Stimulated activated naive B cell treated with anti-CD40 and anti-IgM and Interleukin-4, amounts not matched to agents 10 μg/mL and 1 μg/mL and 100 μg/mL, for 72 hours (primary cell): ENCODE results near the gene CELF2.

Source experiments
- ATAC-seq, 2 donors: fragments of 150-1000 bp; cut with Tn5 transposase; replicated peaks; 2 replicates each; pipeline ENCODE4 v1.10.0; 2021; ENCODE audit warnings: moderate library complexity in 1 of 2
- DNase-seq: peaks from one replicate; pipeline ENCODE4 v3.0.0; 2021
- H3K27ac Mint-ChIP-seq: one replicate; pipeline ENCODE4 v1.8.0; 2022; ENCODE audit warnings: mild to moderate bottlenecking, mixed read lengths
- H3K27me3 Mint-ChIP-seq, 2 donors: one replicate each; pipeline ENCODE4 v1.8.0; 2022; ENCODE audit warnings: mixed read lengths in 2 of 2
- H3K36me3 Mint-ChIP-seq, 2 donors: one replicate each; pipeline ENCODE4 v1.8.0; 2022; ENCODE audit warnings: mixed read lengths in 2 of 2, mild to moderate bottlenecking in 1 of 2
- H3K4me1 Mint-ChIP-seq, 2 donors: one replicate each; pipeline ENCODE4 v1.8.0; 2022; ENCODE audit warnings: mixed read lengths in 2 of 2, mild to moderate bottlenecking in 1 of 2
- H3K4me3 Mint-ChIP-seq, 2 donors: one replicate each; pipeline ENCODE4 v1.8.0; 2022; ENCODE audit warnings: mild to moderate bottlenecking in 2 of 2, mixed read lengths in 2 of 2, moderate library complexity in 1 of 2
- H3K9me3 Mint-ChIP-seq, 2 donors: one replicate each; pipeline ENCODE4 v1.8.0; 2022; ENCODE audit warnings: mixed read lengths in 2 of 2, mild to moderate bottlenecking in 1 of 2

Gene CELF2

GRCh38 chr10:11261143-11261542 lies 243.5 kb downstream of the CELF2 start:
- peak overlapping the region in 1 of 2 donors; percentile 39 for H3K4me3 Mint-ChIP-seq
- H3K4me1 Mint-ChIP-seq = peaks cover 61 to 96% of the 10 kb centered on the region in 2 donors
- H3K27ac Mint-ChIP-seq = peak overlapping the region; percentile 91
- no peaks in the 10 kb centered on the region for H3K9me3 Mint-ChIP-seq
- no peak for DNase-seq
- ATAC-seq = no peak
- no peaks in the 10 kb centered on the region for H3K27me3 Mint-ChIP-seq
- H3K36me3 Mint-ChIP-seq = peaks cover 54 to 87% of the 10 kb centered on the region in 2 donors

- H3K4me1 Mint-ChIP-seq = peaks cover 62 to 96% of the 10 kb centered on the region in 2 donors
- no peaks in the 10 kb centered on the region for H3K9me3 Mint-ChIP-seq
- H3K27me3 Mint-ChIP-seq = no peaks in the 10 kb centered on the region
- ATAC-seq (peak in 1 of 2 donors; percentile 26), DNase-seq (no peak)
- peak overlapping the region; percentile 10 to 39 for H3K4me3 Mint-ChIP-seq
- peaks cover 55 to 87% of the 10 kb centered on the region in 2 donors for H3K36me3 Mint-ChIP-seq
- H3K27ac Mint-ChIP-seq = peak overlapping the region; percentile 91
Measured at GRCh38 chr10:11261687-11262493, 244.2 kb downstream of the CELF2 start.

DNA sequence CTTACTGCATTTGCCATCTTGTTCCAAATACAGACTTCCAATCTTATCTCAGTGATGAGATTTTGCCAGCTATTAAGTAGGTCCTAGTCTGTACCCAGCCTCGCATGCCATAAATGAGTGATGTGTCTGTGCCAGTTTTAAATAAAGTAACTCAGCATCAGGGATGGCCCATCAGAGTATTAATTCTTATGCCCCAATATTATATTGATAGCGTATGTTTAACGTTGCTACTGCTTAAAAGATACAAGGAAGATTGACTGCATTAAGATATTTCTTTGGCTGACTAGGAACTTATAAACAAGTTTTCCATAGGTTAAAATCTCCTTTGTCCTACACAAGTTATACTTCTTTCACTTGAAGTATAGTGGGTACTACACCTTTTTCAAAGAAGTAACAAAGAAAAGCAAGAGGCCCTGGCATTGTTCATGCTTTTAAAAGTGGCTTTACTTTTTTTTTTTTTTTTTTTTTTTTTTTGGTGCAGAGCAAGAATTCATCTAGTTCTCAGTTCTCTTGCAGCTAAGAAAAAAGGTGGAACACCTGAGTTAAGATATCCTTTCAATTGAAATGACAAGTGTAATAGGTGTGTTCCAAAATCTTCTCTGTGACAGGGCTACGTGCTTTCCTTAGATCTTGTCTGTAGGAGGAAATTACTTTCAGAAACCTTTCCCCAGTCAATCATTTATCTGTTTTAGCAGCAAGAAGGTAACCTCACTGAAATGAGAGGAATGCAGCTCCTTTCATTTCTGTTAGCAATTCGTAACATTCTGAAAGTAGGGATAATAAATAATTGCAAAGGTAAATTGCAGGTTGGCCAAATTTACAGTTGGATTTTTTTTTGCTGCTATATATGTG lies 245.0 kb downstream of the CELF2 start:
- H3K36me3 Mint-ChIP-seq = peaks cover 55 to 87% of the 10 kb centered on the region in 2 donors
- no peak for ATAC-seq
- H3K9me3 Mint-ChIP-seq = no peaks in the 10 kb centered on the region
- no peak for DNase-seq
- no peak overlapping the region for H3K4me3 Mint-ChIP-seq
- peaks cover 59 to 96% of the 10 kb centered on the region in 2 donors for H3K4me1 Mint-ChIP-seq
- H3K27ac Mint-ChIP-seq = peak overlapping the region; percentile 91
- no peaks in the 10 kb centered on the region for H3K27me3 Mint-ChIP-seq

- Mint-ChIP-seq H3K27ac (peak overlapping the region; percentile 47), H3K4me3 (no peak overlapping the region), H3K4me1 (peaks cover 55 to 94% of the 10 kb centered on the region in 2 donors), H3K36me3 (peaks cover 48 to 82% of the 10 kb centered on the region in 2 donors), H3K9me3 (no peaks in the 10 kb centered on the region), H3K27me3 (no peaks in the 10 kb centered on the region)
- ATAC-seq (peak; percentile 35 to 52), DNase-seq (no peak)
Measured at GRCh38 chr10:11263767-11264166, 246.1 kb downstream of the CELF2 start.

- H3K9me3 Mint-ChIP-seq = no peaks in the 10 kb centered on the region
- H3K27ac Mint-ChIP-seq = peak overlapping the region; percentile 42
- H3K27me3 Mint-ChIP-seq = no peaks in the 10 kb centered on the region
- no peak overlapping the region for H3K4me3 Mint-ChIP-seq
- ATAC-seq (no peak), DNase-seq (no peak)
- peaks cover 55 to 94% of the 10 kb centered on the region in 2 donors for H3K4me1 Mint-ChIP-seq
- peaks cover 49 to 81% of the 10 kb centered on the region in 2 donors for H3K36me3 Mint-ChIP-seq
Measured at GRCh38 chr10:11264296-11265048, 246.8 kb downstream of the CELF2 start.

DNA sequence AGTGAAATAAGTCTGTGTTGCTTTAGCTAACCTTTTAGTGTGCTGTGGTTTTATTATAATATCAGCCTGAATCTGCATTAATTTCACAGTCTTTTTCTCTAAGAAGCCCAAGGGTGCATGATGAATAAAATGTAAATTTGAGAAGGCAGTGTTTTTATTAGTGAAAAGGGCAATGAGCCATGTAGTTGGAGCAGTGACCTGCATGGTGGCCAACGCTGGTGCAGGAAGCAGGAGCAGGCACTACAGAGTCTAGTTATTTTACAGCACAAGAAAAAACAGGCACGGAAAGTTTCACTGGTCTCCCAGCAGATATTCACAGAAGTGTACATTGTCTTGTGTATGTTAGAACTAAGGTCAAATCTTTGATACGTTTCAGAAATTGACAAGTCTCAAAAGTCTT lies 247.8 kb downstream of the CELF2 start:
- Mint-ChIP-seq H3K27me3 (no peaks in the 10 kb centered on the region), H3K36me3 (peaks cover 53 to 81% of the 10 kb centered on the region in 2 donors), H3K27ac (peak overlapping the region; percentile 37), H3K4me3 (peak overlapping the region; percentile 25 to 56), H3K9me3 (peaks cover 0 to 5% of the 10 kb centered on the region in 2 donors), H3K4me1 (peaks cover 61 to 94% of the 10 kb centered on the region in 2 donors)
- ATAC-seq (peak in 1 of 2 donors; percentile 16), DNase-seq (no peak)

- Mint-ChIP-seq H3K27me3 (no peaks in the 10 kb centered on the region), H3K36me3 (peaks cover 54 to 82% of the 10 kb centered on the region in 2 donors), H3K9me3 (peaks cover 0 to 5% of the 10 kb centered on the region in 2 donors), H3K4me3 (peak overlapping the region in 1 of 2 donors; percentile 12), H3K27ac (peak overlapping the region; percentile 28), H3K4me1 (peaks cover 61 to 94% of the 10 kb centered on the region in 2 donors)
- DNase-seq (no peak), ATAC-seq (no peak)
Measured at GRCh38 chr10:11266426-11266825, 248.8 kb downstream of the CELF2 start.

GRCh38 chr10:11270135-11270857 lies 252.6 kb downstream of the CELF2 start:
- Mint-ChIP-seq H3K27ac (peak overlapping the region; percentile 94), H3K4me3 (peak overlapping the region in 1 of 2 donors; percentile 53), H3K9me3 (peaks cover 4 to 5% of the 10 kb centered on the region in 2 donors), H3K27me3 (no peaks in the 10 kb centered on the region), H3K36me3 (peaks cover 68 to 87% of the 10 kb centered on the region in 2 donors), H3K4me1 (peaks cover 61 to 96% of the 10 kb centered on the region in 2 donors)
- DNase-seq (peak; percentile 50), ATAC-seq (peak; percentile 31 to 48)

DNA sequence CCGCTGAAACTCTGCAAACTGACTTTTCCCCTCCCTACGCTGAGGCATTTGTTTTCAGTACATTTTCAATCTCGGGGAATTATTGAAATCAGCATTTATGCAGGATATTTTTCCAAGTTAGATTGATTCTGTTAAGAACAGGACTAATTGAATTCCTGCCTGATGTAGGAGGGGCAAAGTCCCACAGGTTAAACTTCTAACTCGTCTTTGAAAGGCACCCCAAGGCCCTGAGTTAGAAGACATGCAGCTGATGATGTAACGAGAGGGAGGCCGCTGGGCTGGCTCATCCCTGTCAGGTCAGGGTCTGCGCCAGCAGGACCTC lies 253.1 kb downstream of the CELF2 start:
- ATAC-seq = no peak
- peaks cover 72 to 88% of the 10 kb centered on the region in 2 donors for H3K36me3 Mint-ChIP-seq
- H3K9me3 Mint-ChIP-seq = peaks cover 4 to 5% of the 10 kb centered on the region in 2 donors
- H3K27me3 Mint-ChIP-seq = no peaks in the 10 kb centered on the region
- DNase-seq = no peak
- H3K4me1 Mint-ChIP-seq = peaks cover 61 to 96% of the 10 kb centered on the region in 2 donors
- H3K27ac Mint-ChIP-seq = peak overlapping the region; percentile 99
- peak overlapping the region in 1 of 2 donors; percentile 10 for H3K4me3 Mint-ChIP-seq

DNA sequence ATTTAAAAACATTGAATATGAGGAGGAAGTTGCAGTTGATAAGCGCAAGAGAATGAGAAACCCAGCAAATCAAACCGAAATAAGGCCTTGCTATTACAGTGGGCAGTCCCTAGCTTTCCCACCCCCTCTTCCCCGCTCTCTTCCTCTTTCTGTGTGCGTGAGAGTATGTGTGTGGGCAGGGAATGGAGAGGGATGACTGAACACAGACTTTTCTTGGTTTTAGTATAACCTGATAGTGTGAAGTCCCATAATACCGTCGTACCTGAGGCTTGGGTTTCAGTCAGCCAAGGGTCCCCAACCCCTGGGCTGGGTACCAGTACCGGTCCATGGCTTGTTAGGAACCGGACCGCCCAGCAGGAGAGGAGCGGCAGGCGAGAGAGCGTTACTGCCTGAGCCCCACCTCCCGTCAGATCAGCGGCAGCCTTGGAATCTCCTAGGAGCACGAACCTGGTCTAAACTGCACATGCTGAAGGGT lies 255.3 kb downstream of the CELF2 start:
- H3K4me3 Mint-ChIP-seq = peak overlapping the region; percentile 66 to 67
- peak; percentile 90 to 94 for ATAC-seq
- no peaks in the 10 kb centered on the region for H3K27me3 Mint-ChIP-seq
- peak; percentile 82 for DNase-seq
- peak overlapping the region; percentile 99 for H3K27ac Mint-ChIP-seq
- H3K9me3 Mint-ChIP-seq = peaks cover 4 to 5% of the 10 kb centered on the region in 2 donors
- H3K36me3 Mint-ChIP-seq = peaks cover 70 to 87% of the 10 kb centered on the region in 2 donors
- H3K4me1 Mint-ChIP-seq = peaks cover 59 to 95% of the 10 kb centered on the region in 2 donors

DNA sequence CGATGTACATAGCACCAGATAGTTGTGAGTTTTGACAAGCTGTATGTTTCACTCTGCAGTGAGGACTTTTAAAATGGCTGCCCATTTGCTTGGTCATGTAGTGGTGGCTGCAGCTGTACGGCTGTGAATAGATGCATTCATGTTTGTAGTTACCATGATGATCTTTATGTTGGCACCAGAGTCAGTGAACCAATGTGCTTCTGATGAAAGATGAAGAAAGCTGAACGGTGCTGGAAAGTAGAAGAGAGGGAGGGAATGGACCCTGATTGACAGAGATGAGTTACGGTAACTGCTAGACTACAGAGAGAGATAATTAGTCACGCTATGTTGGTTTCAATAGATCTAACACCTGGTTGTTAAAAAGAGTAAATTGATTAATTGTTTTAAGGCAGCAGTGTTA lies 256.8 kb downstream of the CELF2 start:
- H3K4me1 Mint-ChIP-seq = peaks cover 53 to 82% of the 10 kb centered on the region in 2 donors
- peak overlapping the region; percentile 99 for H3K27ac Mint-ChIP-seq
- ATAC-seq = no peak

DNA sequence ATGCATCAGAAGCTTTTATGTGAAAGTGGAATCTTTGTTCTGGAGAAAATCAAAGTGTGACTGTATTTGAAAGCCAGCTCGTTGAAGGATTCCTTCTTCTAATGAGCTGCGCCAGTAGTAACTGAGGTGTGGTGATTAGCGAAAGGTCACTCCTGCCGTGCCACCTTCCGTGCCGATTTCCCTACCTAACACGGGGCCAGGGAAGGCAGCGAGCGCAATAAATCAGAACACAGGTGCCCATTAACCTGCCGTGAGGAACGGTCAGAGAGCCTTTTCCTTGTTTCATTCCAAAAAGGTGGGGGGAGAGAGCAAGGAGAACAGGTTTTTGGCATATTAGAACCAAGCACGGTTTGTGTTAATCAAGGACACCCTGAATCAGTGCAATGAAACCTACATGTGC lies 258.0 kb downstream of the CELF2 start:
- Mint-ChIP-seq H3K4me3 (peak overlapping the region; percentile 41 to 56), H3K9me3 (peaks cover 0 to 4% of the 10 kb centered on the region in 2 donors), H3K36me3 (peaks cover 70 to 78% of the 10 kb centered on the region in 2 donors), H3K4me1 (peaks cover 49 to 81% of the 10 kb centered on the region in 2 donors), H3K27ac (peak overlapping the region; percentile 99), H3K27me3 (no peaks in the 10 kb centered on the region)
- DNase-seq = no peak
- ATAC-seq = no peak

More for the DNA sequence above, 256.8 kb downstream of the CELF2 start:
- Mint-ChIP-seq H3K9me3 (peaks cover 4 to 5% of the 10 kb centered on the region in 2 donors), H3K4me3 (peak overlapping the region in 1 of 2 donors; percentile 26), H3K36me3 (peaks cover 73 to 90% of the 10 kb centered on the region in 2 donors), H3K27me3 (no peaks in the 10 kb centered on the region)
- DNase-seq = no peak

DNA sequence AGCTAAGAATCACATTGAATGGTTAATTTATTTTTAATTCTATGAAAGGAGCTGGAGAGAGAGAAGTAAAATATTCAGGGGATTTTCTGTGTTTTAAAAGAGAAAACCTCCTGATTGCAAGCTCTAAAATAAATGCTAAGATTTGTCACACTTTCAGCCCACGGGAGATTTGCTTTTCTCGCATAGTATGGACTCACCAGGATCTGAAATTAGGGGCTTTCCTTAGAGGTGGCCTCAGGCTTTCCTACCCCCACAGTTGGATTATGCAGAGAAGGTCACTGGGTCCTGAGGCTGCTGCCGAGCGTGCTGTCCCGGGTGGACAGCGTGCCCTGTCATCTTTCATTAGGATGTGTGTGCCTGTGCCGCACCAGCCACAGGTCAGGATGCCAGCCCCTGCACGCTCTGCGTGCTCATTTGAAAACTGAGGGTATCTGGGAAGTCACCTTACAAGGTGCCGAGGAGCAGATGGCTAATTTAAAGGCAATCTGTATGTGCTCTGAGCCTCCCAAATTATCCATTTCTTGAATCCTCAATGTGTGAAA lies 258.8 kb downstream of the CELF2 start:
- ATAC-seq (peak; percentile 48 to 58), DNase-seq (peak; percentile 11)
- Mint-ChIP-seq H3K36me3 (peaks cover 69 to 71% of the 10 kb centered on the region in 2 donors), H3K9me3 (peaks cover 0 to 4% of the 10 kb centered on the region in 2 donors), H3K27me3 (no peaks in the 10 kb centered on the region), H3K27ac (peak overlapping the region; percentile 99), H3K4me3 (peak overlapping the region; percentile 29 to 56), H3K4me1 (peaks cover 51 to 80% of the 10 kb centered on the region in 2 donors)
